H7 (cell line): ENCODE results near the gene NRM. TPM values are rescaled to one million over a fixed set of nuclear protein-coding genes. Genes with fewer than 3 reads are reported as not detected.
"Not testable (repeated sequence)": the region's sequence is repeated elsewhere in the genome, so short reads cannot be mapped to it uniquely, and the experiment has no call there.

Source experiments
- DNase-seq: peaks from one replicate; pipeline ENCODE4 v3.0.0; 2012
- H3K27me3 ChIP-seq: 2 replicates; pipeline ENCODE4 v1.6.0; 2011; ENCODE audit warnings: mild to moderate bottlenecking, low read length; ENCODE audit not compliant: control insufficient read depth, insufficient read depth
- H3K36me3 ChIP-seq: replicated peaks from 2 replicates; pipeline ENCODE4 v1.5.1; 2011; ENCODE audit warnings: low read length; ENCODE audit not compliant: control insufficient read depth, insufficient read depth
- H3K4me3 ChIP-seq: 2 replicates; pipeline ENCODE4 v1.5.1; 2011; ENCODE audit warnings: low read depth, mild to moderate bottlenecking, control low read depth, low read length, moderate library complexity; ENCODE audit not compliant: insufficient read depth
- total RNA-seq: library from RNA; depleted of rRNA; stranded (reverse); fragments of >200 nt; shearing (Covaris generic); gene quantifications from 2 replicates; pipeline ENCODE4 v1.2.3, GENCODE V29; 2014

NRM gene
- total RNA-seq, 1 experiment from 2014 or later: 23.8 TPM

GRCh38 chr6:30723159-30723842 is 32.5 kb upstream of the NRM start:
- not testable (repeated sequence) for H3K27me3 ChIP-seq, DNase-seq, H3K4me3 ChIP-seq
- peaks cover 35% of the 10 kb centered on the region for H3K36me3 ChIP-seq

- Histone ChIP-seq H3K4me3 (peak overlapping the region; percentile 78), H3K36me3 (peaks cover 30% of the 10 kb centered on the region), H3K27me3 (no peaks in the 10 kb centered on the region)
- peak; percentile 78 for DNase-seq
Measured at GRCh38 chr6:30722280-30723112, 31.7 kb upstream of the NRM start.

DNA sequence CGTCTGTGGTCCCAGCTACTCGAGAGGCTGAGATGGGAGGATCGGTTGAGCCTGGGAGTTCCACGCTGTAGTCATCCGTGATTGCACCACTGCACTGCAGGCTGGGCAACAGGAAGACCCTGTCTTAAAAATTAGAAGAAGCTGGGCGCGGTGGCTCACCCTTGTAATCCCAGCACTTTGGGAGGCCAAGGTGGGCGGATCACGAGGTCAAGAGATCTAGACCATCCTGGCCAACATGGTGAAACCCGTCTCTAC is 31.2 kb upstream of the NRM start:
- not testable (repeated sequence) for DNase-seq, H3K27me3 ChIP-seq
- Histone ChIP-seq H3K4me3 (peak overlapping the region; percentile 78), H3K36me3 (peaks cover 30% of the 10 kb centered on the region)

DNA sequence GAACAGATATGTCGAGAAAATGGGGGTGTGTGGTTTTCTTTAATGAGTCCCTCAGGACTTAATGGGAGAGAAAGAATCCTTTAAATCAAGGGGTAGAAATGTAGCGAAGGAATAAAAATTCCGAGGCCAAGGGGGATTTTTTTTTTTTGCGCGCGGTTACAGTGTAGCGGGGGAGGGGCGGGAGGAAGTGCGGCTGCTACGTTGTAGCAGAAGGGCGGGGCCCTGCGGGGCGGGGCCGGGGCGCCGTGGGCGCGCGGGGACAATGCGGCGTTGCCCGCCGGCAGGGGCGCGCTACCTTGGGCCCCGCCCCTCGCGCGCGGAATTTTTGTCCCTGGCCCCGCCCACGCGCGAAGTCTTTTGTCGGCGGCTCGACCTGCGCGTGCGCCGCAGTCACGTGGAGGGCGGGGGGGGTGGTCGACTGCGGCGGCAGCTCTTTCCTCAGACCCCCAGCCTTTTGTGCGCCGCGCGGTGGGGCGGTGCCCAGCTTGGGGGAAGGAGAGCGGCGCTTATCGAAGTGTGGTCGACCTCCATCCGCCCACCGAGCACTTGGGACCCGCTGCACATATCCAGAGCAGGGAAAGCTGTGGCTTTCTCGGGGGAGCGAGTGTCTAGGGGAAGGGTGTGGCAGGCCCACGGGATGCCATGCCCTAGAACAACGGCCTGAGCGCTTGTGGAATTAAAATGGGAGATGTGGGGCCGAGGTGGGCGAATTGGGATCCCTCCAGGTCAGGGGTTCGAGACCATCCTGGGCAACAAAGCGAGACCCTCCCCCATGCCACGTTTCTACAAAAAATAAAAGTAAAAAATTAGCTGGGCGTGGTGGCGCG is 30.6 kb upstream of the NRM start:
- Histone ChIP-seq H3K36me3 (peaks cover 30% of the 10 kb centered on the region), H3K4me3 (peak overlapping the region; percentile 78), H3K27me3 (no peaks in the 10 kb centered on the region)
- DNase-seq: peak; percentile 96

- Histone ChIP-seq H3K4me3 (peak overlapping the region; percentile 78), H3K27me3 (no peaks in the 10 kb centered on the region), H3K36me3 (peaks cover 30% of the 10 kb centered on the region)
- peak; percentile 82 for DNase-seq
Measured at GRCh38 chr6:30720738-30721197, 30.0 kb upstream of the NRM start.

DNA sequence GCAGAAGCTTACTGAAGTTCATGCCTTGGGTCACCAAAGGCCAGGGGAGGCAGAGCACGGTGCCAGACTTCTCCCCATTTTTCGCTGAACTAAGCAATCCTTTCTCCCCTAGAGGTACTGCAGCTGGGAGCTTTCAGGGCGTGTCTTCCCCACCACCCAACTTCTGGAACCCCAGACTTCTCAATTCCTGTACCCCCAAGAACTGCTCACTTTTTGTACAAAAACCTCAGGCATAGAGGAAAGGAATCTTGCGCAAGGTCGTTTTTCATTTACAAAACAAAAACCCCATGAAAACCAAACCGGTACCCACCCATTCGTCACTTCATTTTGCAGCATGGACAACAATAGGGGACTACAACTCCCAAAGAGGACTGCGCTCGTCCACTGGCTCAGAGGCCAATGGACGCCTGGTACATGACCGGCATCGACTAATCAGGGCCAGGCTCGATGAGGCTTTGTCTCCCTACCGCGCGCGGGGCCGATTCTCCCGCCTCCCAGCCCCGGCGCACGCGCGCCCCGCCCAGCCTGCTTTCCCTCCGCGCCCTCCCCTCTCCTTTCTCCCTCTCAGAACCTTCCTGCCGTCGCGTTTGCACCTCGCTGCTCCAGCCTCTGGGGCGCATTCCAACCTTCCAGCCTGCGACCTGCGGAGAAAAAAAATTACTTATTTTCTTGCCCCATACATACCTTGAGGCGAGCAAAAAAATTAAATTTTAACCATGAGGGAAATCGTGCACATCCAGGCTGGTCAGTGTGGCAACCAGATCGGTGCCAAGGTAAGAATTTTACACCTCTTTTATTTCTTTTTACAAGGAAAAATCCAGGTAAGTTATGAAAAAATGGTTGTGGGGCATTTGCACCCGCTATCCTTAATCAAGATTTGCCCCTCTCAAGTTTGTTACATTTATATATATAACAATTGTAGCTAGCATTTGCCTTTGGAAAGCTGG is 29.3 kb upstream of the NRM start, which contains the start of gene TUBB:
TSS of gene TUBB (plus strand) at position 562 of the 947 bp plus-strand sequence. CDS start at position 717, 155 bp downstream.
- Histone ChIP-seq H3K36me3 (peaks cover 30% of the 10 kb centered on the region), H3K27me3 (no peaks in the 10 kb centered on the region), H3K4me3 (peak within 1 kb of the TSS; percentile 78)
- peak; percentile 95 for DNase-seq

DNA sequence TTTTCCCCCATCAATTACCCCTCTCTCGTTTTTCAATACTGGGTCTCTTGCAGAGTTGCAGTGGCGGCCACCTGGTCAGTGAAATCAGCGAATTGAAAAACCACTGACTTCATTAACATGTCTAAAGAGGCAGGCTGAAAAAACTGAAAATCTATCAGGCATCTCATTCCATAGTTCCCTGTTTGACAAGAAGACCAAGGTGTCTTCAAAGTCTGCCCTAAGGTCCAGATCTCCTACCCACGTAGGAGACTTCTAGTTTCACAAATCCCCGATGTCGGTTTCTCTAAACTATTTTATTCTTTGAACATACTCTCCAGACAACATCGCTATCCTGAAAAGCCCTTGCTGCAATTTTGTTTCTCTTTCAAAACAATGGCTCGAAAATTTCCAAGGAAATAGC is 28.6 kb upstream of the NRM start:
- Histone ChIP-seq H3K4me3 (peak overlapping the region; percentile 55), H3K27me3 (no peaks in the 10 kb centered on the region), H3K36me3 (peaks cover 26% of the 10 kb centered on the region)
- peak; percentile 36 for DNase-seq

DNA sequence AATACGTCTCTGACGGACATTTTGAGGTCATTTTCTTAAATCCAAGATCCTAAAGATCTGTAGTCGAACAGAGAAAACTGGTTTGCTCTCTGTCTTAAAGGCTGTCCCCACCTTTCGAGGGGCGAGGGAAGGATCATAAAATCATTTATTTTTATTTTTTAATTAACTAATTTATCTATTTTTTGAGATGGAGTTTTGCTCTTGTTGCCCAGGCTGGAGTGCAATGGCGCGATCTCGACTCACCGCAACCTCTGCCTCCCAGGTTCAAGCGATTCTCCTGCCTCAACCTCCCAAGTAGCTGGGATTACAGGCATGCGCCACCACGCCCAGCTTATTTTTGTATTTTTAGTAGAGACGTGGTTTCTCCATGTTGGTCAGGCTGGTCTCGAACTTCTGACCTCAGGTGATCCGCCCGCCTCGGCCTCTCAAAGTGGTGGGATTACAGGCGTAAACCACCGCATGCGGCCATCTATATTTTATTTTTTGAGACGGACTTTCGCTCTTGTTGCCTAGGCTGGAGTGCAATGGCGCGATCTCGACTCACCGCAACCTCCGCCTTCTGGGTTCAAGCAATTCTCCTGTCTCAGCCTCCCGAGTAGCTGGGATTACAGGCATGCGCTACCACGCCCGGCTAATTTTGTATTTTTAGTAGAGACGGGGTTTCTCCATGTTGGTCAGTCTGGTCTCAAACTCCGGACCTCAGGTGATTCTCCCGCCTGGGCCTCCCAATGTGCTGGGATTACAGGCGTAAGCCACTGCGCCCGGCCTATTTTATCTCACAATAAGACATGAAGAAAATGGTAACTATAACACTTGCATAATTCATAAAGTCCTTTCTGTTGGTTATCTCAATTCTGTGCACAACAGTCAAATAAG is 27.3 kb upstream of the NRM start:
- Histone ChIP-seq H3K4me3 (peak overlapping the region; percentile 77), H3K36me3 (peaks cover 21% of the 10 kb centered on the region)
- H3K27me3 ChIP-seq, DNase-seq: not testable (repeated sequence)

DNA sequence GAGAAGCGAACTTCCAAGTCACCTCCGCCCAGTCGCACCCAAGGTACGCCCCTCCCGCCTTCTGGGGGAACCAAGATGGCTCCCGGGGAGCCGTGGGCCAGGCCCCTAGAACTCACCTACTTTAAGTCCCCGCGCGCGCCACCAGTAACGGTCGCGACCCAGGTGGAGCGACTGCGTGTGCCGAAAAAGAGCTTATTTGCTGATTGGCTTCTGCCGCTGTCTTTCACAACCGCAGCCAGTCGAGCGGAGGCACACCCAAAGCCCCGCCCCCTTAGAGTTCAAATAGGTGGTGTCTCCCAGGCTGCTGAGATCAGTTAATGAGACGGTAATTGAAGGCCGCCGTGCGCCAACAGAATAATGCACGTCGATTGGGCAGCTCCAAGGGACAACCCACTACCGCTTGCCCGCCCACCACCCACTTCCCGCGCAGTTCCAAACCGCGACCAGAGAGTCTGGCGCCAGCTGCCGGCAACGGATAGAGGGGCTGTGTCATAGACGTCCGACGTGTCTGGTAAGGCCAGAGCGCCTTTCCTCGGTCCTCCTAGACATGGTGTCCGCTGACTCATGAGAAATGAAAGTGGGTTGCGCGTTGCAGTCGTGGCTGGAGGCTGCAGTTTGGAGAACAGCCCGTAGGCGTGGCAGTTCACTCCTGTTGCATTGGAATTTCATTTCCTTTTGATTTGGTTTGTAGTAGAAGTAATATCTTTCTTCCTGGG is 26.5 kb upstream of the NRM start, which contains the start of gene MDC1:
TSS of gene MDC1 (minus strand) at position 153 of the 716 bp plus-strand sequence. CDS start 2,106 bp downstream, outside the sequence.
- no peaks in the 10 kb centered on the region for H3K27me3 ChIP-seq
- peaks cover 22% of the 10 kb centered on the region for H3K36me3 ChIP-seq
- peak within 1 kb of the TSS; percentile 77 for H3K4me3 ChIP-seq
- DNase-seq: peak; percentile 97

DNA sequence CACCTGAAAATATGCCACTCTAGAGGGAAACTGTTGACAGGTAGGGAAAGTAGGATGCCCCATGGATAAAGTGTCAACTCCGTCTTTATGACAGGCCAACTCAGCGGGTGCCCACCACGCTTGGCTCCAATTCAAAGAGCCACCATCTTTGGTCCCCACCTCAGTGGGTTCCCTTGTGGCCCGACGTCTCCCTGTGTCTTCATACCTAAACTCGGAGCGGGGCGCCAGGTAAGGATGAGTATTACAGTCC is 26.0 kb upstream of the NRM start:
- Histone ChIP-seq H3K27me3 (no peaks in the 10 kb centered on the region), H3K36me3 (peaks cover 24% of the 10 kb centered on the region), H3K4me3 (peak overlapping the region; percentile 77)
- no peak for DNase-seq

DNA sequence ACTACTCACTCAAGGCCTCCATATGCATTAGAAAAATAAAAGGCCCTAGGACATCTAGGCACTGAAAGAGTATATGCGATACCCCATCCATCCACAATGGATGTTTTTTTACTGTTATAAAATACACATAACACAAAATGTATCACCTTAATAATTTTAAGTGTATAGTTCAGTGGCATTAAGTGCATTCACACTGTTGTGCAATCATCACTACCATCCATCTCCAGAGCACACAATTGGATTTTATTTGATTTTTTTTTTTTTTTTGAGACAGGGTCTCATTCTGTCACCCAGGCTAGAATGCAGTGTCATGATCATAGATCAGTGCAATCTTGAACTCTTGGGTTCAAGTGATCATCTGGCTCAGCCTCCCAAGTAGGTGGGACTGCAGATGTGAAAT is 23.5 kb upstream of the NRM start:
- peaks cover 33% of the 10 kb centered on the region for H3K36me3 ChIP-seq
- H3K27me3 ChIP-seq: no peaks in the 10 kb centered on the region
- no peak overlapping the region for H3K4me3 ChIP-seq
- no peak for DNase-seq

- no peak for DNase-seq
- H3K27me3 ChIP-seq: no peaks in the 10 kb centered on the region
- peaks cover 33% of the 10 kb centered on the region for H3K36me3 ChIP-seq
- no peak overlapping the region for H3K4me3 ChIP-seq
Measured at GRCh38 chr6:30712441-30712945, 21.7 kb upstream of the NRM start.
